ENCODE data around the gene STX12.
"Not testable (repeated sequence)": the region's sequence is repeated elsewhere in the genome, so short reads cannot be mapped to it uniquely, and the experiment has no call there.

Gene STX12

GRCh38 chr1:27776276-27776675, 3.3 kb downstream of the STX12 start:
- not testable (repeated sequence) for DNase-seq

- no peak for DNase-seq
Observed at GRCh38 chr1:27778056-27778455, 5.0 kb downstream of the STX12 start.

- no peak for DNase-seq
Observed at GRCh38 chr1:27779122-27779521, 6.1 kb downstream of the STX12 start.

- no peak for DNase-seq
Observed at GRCh38 chr1:27782950-27783349, 9.9 kb downstream of the STX12 start.

GRCh38 chr1:27784700-27785099, 11.7 kb downstream of the STX12 start:
- no peak for DNase-seq

- DNase-seq = no peak
Observed at GRCh38 chr1:27785781-27786455, 12.9 kb downstream of the STX12 start.

- DNase-seq = no peak
Observed at GRCh38 chr1:27787895-27788294, 14.9 kb downstream of the STX12 start.

GRCh38 chr1:27789540-27790041, 16.6 kb downstream of the STX12 start:
- no peak for DNase-seq

GRCh38 chr1:27790270-27790669, 17.3 kb downstream of the STX12 start:
- not testable (repeated sequence) for DNase-seq

- DNase-seq = no peak
Observed at GRCh38 chr1:27795601-27796000, 22.6 kb downstream of the STX12 start.

- DNase-seq = no peak
Observed at GRCh38 chr1:27804791-27805190, 31.8 kb downstream of the STX12 start.

- no peak for DNase-seq
Observed at GRCh38 chr1:27806758-27807157, 33.7 kb downstream of the STX12 start.

GRCh38 chr1:27807385-27807784, 34.4 kb downstream of the STX12 start:
- no peak for DNase-seq

GRCh38 chr1:27808131-27808530, 35.1 kb downstream of the STX12 start:
- not testable (repeated sequence) for DNase-seq

GRCh38 chr1:27809883-27810282, 36.9 kb downstream of the STX12 start:
- no peak for DNase-seq

GRCh38 chr1:27811741-27812500, 38.9 kb downstream of the STX12 start:
- DNase-seq = no peak

- DNase-seq = no peak
Observed at GRCh38 chr1:27816921-27817630, 44.1 kb downstream of the STX12 start.

GRCh38 chr1:27821761-27822315, 48.8 kb downstream of the STX12 start:
- no peak for DNase-seq

- DNase-seq = no peak
Observed at GRCh38 chr1:27823784-27824183, 50.8 kb downstream of the STX12 start.

GRCh38 chr1:27824411-27824810, 51.4 kb downstream of the STX12 start:
- DNase-seq = no peak

- not testable (repeated sequence) for DNase-seq
Observed at GRCh38 chr1:27829339-27829960, 56.4 kb downstream of the STX12 start.

- DNase-seq = peak; percentile 92
Observed at GRCh38 chr1:27830621-27831440, 57.8 kb downstream of the STX12 start, which contains the start of gene PPP1R8. Gene PPP1R8, plus strand, starts transcription at chr1:27830782. Its CDS starts 54 bp downstream, at chr1:27830836.

All from CD4-positive, alpha-beta T cell treated with Interleukin-17A for 4 hours (primary cell).